GM12874 (cell line): Measurements from ENCODE around the gene RBBP8.

Experiments used
- CTCF ChIP-seq: IDR thresholded peaks from 2 replicates; pipeline ENCODE4 v1.5.1; 2011; ENCODE audit warnings: low read depth, mild to moderate bottlenecking, control low read depth, low read length, moderate library complexity; ENCODE audit not compliant: insufficient read depth

Gene RBBP8

DNA sequence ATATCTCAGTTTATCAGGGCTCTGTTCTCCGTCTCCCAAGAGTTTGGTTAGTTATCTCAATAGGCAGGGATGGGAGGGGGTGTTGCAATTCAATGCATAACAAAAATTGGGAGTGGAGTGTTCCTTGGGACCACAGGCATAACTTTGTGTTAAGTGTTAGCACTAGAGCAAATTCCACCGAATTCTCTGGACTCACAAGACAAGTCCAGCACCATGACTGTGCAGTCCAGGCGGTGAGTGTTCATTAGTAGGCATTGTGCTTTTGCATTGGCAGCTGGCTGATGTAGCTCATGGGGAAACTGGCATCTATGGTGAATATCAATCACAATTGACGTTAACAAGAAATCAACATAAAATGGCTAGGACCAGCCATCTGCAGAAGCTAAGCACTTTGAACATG is 123.2 kb downstream of the RBBP8 start:
- TF ChIP-seq CTCF: no peak

- no peak for TF ChIP-seq CTCF
These were observed 124.0 kb downstream of the RBBP8 start for GRCh38 chr18:23057096-23057495.

- TF ChIP-seq CTCF: no peak
These were observed 125.8 kb downstream of the RBBP8 start for GRCh38 chr18:23058746-23059415.

DNA sequence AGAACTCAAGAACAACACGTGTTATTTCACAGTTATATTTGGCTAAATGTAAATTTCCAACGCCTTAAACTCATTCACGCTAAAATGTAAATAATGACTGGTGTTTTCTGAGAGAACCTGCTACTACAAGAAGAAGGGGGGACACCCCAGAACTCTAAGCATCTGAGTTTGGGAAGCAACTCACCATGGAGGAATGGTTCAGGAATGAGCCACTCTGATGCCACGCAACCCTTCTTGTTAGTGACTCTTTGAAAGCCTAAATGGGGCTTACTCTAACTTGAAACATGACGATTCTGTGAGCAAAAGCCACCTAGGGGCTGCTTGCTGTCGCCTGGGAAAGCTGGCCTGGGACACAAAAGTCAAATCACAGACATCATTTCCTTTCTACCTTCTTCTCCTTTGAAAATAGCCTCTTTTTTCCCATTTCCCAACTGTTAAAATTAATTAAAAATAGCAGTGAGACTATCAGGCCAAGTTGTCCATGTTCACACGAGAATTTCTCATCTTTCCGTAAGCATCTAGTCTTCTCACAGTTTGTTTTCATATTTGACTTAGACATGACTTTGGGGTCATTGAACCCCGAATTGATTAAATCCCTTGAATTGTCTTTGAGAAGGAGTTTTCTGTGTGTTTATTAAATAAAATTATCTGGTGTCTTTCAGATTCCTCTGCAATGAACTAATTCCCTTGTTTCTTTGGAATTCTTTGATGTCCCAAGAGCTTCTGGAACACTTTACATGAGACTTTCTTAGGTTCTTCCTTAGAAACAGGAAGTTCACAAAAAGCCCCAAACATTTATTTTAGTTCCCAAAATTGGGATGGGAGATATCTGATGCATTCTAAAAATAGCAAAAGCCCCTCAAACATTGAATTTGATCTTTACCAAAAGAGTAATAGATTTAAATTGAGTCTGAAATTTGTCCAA is 126.7 kb downstream of the RBBP8 start:
- no peak for TF ChIP-seq CTCF

- TF ChIP-seq CTCF: no peak
These were observed 128.9 kb downstream of the RBBP8 start for GRCh38 chr18:23062011-23062410.

DNA sequence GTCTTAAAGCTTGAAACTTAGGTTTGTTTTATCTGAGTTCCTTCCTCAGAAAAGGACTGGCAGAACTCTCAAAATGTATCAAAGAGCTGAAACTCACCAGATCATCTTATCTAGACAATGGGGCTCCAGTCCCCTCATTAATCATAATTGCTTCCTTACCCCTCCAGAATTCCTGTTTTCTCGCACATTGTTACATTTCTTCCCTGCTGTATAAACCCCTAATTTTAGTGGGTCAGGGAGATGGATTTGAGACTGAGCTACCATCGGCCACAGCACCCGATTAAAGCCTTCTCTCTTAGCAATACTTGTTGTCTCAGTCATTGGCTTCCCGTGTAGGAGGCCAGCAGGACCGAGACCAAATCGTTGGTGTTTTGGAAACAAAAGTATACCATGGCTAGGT is 130.4 kb downstream of the RBBP8 start:
- no peak for TF ChIP-seq CTCF

DNA sequence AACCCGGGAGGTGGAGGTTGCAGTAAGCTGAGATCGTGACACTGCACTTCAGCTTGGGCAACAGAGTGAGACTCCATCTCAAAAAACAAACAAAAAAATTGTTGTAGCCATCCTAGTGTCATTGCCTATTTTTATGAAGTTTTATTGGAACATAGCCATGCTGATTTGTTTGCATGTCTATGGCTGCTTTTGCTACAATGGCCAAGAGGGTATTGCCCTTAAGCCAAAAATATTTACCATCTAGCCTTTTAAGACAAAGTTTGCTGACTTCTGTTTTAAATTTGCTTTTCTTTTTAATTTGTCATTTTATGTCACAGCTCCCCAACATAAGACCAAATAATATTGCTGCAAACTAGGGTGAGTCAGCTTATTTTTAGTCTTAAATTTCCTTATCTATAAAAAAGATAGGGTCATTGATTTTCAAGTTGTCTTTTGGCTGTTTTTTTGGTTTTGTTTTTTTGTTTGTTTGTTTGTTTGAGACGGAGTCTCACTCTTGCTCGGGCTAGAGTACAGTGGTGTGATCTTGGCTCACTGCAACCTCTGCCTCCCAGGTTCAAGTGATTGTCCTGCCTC is 132.2 kb downstream of the RBBP8 start:
- TF ChIP-seq CTCF: no peak
